H1 (cell line): Measurements from ENCODE around the gene AKAP8.

Source experiments
- BCL11A ChIP-seq, 2 experiments: IDR thresholded peaks; one replicate each; pipeline ENCODE4 v1.6.1; 2011; ENCODE audit warnings: low read depth in 2 of 2, low read length in 2 of 2, mild to moderate bottlenecking in 2 of 2
- EP300 ChIP-seq, 2 experiments: IDR thresholded peaks; 1 replicate in 1 of 2; 2 replicates in 1 of 2; pipeline ENCODE4 v1.6.1; 2011 to 2012; ENCODE audit warnings: low read depth in 2 of 2, low read length in 2 of 2, mild to moderate bottlenecking in 2 of 2, borderline replicate concordance in 1 of 2, inconsistent platforms in 1 of 2, moderate library complexity in 1 of 2
- GABPA ChIP-seq: IDR thresholded peaks from 2 replicates; pipeline ENCODE4 v1.6.1; 2011; ENCODE audit warnings: mild to moderate bottlenecking, low read length, moderate library complexity, borderline replicate concordance; ENCODE audit not compliant: insufficient read depth
- JUND ChIP-seq: IDR thresholded peaks from 2 replicates; pipeline ENCODE4 v1.6.1; 2011; ENCODE audit warnings: mild to moderate bottlenecking, improper control_type of control experiment, low read length
- KDM1A ChIP-seq: fragments of 200-600, 300-600 bp; sonication (generic); IDR thresholded peaks from 2 replicates; pipeline ENCODE4 v1.7.1; 2016; ENCODE audit warnings: mild to moderate bottlenecking, low read length, borderline replicate concordance
- NRF1 ChIP-seq: IDR thresholded peaks from 2 replicates; pipeline ENCODE4 v1.6.1; 2011; ENCODE audit warnings: mild to moderate bottlenecking, low read depth, low read length, improper control_type of control experiment
- POLR2A ChIP-seq, 2 experiments: IDR thresholded peaks; 1 replicate in 1 of 2; 2 replicates in 1 of 2; pipeline ENCODE4 v1.6.1; 2011; ENCODE audit warnings: low read depth in 2 of 2, low read length in 2 of 2, mild to moderate bottlenecking in 2 of 2; ENCODE audit errors: control extremely low read depth in 1 of 2
- POU5F1 ChIP-seq: IDR thresholded peaks from 2 replicates; pipeline ENCODE4 v1.6.1; 2011; ENCODE audit warnings: low read depth, mild to moderate bottlenecking, low read length, moderate library complexity
- RAD21 ChIP-seq, 2 experiments: IDR thresholded peaks in 1 of 2; conservative IDR thresholded peaks in 1 of 2; 2 replicates each; pipeline ENCODE4 v1.6.1; 2011; ENCODE audit warnings: low read depth in 2 of 2, low read length in 2 of 2, improper control_type of control experiment in 1 of 2, inconsistent platforms in 1 of 2, mild to moderate bottlenecking in 1 of 2, moderate library complexity in 1 of 2
- SP1 ChIP-seq: IDR thresholded peaks from 2 replicates; pipeline ENCODE4 v1.6.1; 2011; ENCODE audit warnings: low read depth, low read length
- SRF ChIP-seq: IDR thresholded peaks from 2 replicates; pipeline ENCODE4 v1.6.1; 2011; ENCODE audit warnings: mild to moderate bottlenecking, low read depth, low read length, moderate library complexity
- TF ChIP-seq, protein P1 (sequence below), 3 experiments: IDR thresholded peaks; 1 replicate in 2 of 3; 2 replicates in 1 of 3; pipeline versions ENCODE4 v1.5.1 to v1.6.1; 2011; ENCODE audit warnings: low read length in 3 of 3, mild to moderate bottlenecking in 3 of 3, inconsistent platforms in 2 of 3, low read depth in 1 of 3, moderate library complexity in 1 of 3; ENCODE audit not compliant: insufficient read depth in 1 of 3; ENCODE audit errors: control extremely low read depth in 1 of 3
- TF ChIP-seq, protein P2 (sequence below): IDR thresholded peaks from 2 replicates; pipeline ENCODE4 v1.6.1; 2012; ENCODE audit warnings: inconsistent platforms

DNA sequence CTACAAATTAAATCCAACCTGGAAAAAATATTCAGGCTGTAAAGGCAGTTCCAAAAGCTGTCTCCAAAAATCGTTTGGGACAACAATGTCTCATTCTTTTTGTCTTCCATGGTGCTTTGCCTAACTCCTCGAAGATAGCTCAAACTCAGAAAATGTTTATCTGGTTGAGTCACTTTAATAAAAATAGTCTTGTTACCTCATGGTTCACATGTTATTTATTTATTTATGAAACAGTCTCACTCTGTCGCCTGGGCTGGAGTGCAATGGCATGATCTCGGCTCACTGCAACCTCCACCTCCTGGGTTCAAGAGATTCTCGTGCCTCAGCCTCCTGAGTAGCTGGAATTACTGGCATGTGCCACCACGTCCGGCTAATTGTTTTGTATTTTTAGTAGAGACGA lies 42.4 kb downstream of the AKAP8 start:
- TF ChIP-seq, protein P1, sequence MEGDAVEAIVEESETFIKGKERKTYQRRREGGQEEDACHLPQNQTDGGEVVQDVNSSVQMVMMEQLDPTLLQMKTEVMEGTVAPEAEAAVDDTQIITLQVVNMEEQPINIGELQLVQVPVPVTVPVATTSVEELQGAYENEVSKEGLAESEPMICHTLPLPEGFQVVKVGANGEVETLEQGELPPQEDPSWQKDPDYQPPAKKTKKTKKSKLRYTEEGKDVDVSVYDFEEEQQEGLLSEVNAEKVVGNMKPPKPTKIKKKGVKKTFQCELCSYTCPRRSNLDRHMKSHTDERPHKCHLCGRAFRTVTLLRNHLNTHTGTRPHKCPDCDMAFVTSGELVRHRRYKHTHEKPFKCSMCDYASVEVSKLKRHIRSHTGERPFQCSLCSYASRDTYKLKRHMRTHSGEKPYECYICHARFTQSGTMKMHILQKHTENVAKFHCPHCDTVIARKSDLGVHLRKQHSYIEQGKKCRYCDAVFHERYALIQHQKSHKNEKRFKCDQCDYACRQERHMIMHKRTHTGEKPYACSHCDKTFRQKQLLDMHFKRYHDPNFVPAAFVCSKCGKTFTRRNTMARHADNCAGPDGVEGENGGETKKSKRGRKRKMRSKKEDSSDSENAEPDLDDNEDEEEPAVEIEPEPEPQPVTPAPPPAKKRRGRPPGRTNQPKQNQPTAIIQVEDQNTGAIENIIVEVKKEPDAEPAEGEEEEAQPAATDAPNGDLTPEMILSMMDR (IDR thresholded peaks at IDR 0.05; ENCODE audit: control extremely low read depth in 1 of 3, insufficient read depth in 1 of 3, low read depth in 1 of 3, low read length in 3 of 3), result no peak
- TF ChIP-seq RAD21 (IDR thresholded peaks at IDR 0.05 in 1 of 2, conservative IDR thresholded peaks at IDR 0.05 in 1 of 2; ENCODE audit: low read depth in 2 of 2, low read length in 2 of 2) (no peak), BCL11A (IDR thresholded peaks at IDR 0.05; ENCODE audit: low read depth in 2 of 2, low read length in 2 of 2) (no peak), NRF1 (no peak), EP300 (IDR thresholded peaks at IDR 0.05; ENCODE audit: borderline replicate concordance in 1 of 2, low read depth in 2 of 2, low read length in 2 of 2) (no peak), POLR2A (IDR thresholded peaks at IDR 0.05; ENCODE audit: control extremely low read depth in 1 of 2, low read depth in 2 of 2, low read length in 2 of 2) (no peak), SP1 (no peak), KDM1A (no peak), GABPA (no peak), SRF (no peak), POU5F1 (no peak), JUND (no peak)
- TF ChIP-seq, protein P2, sequence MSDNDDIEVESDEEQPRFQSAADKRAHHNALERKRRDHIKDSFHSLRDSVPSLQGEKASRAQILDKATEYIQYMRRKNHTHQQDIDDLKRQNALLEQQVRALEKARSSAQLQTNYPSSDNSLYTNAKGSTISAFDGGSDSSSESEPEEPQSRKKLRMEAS, result no peak
